GM18526 (cell line): ENCODE measurements around the gene DPH1.

Experiments
- POLR2A ChIP-seq: IDR thresholded peaks from 3 replicates; pipeline ENCODE4 v1.6.1; 2011; ENCODE audit not compliant: insufficient read length; ENCODE audit errors: extremely low read depth

DPH1 gene

GRCh38 chr17:1999557-2000251, 30.2 kb upstream of the DPH1 start:
- no peak for TF ChIP-seq POLR2A

GRCh38 chr17:2002767-2003329, 27.1 kb upstream of the DPH1 start:
- no peak for TF ChIP-seq POLR2A

GRCh38 chr17:2003525-2003924, 26.4 kb upstream of the DPH1 start:
- no peak for TF ChIP-seq POLR2A

GRCh38 chr17:2004435-2004952, 25.5 kb upstream of the DPH1 start:
- TF ChIP-seq POLR2A, result no peak

- TF ChIP-seq POLR2A, result no peak
These were observed 21.4 kb upstream of the DPH1 start for GRCh38 chr17:2008332-2009126.

GRCh38 chr17:2009737-2010136, 20.2 kb upstream of the DPH1 start:
- TF ChIP-seq POLR2A, result no peak

- no peak for TF ChIP-seq POLR2A
These were observed 18.3 kb upstream of the DPH1 start for GRCh38 chr17:2011411-2012371.

- no peak for TF ChIP-seq POLR2A
These were observed 17.5 kb upstream of the DPH1 start for GRCh38 chr17:2012499-2012898.

- no peak for TF ChIP-seq POLR2A
These were observed 16.0 kb upstream of the DPH1 start for GRCh38 chr17:2013994-2014317.

GRCh38 chr17:2015314-2015713, 14.6 kb upstream of the DPH1 start:
- TF ChIP-seq POLR2A, result no peak

- no peak for TF ChIP-seq POLR2A
These were observed 13.5 kb upstream of the DPH1 start for GRCh38 chr17:2016494-2016893.

- no peak for TF ChIP-seq POLR2A
These were observed 12.5 kb upstream of the DPH1 start for GRCh38 chr17:2017274-2017941.

GRCh38 chr17:2018716-2019510, 11.0 kb upstream of the DPH1 start:
- TF ChIP-seq POLR2A, result no peak

GRCh38 chr17:2019723-2020122, 10.2 kb upstream of the DPH1 start:
- TF ChIP-seq POLR2A, result no peak

GRCh38 chr17:2020721-2021120, 9.2 kb upstream of the DPH1 start:
- TF ChIP-seq POLR2A, result no peak
